Caki2 (cell line): ENCODE data around the gene RRAGC. TPM values are rescaled to one million over a fixed set of nuclear protein-coding genes. Genes with fewer than 3 reads are reported as not detected.

Experiments used
- DNase-seq: peaks from one replicate; pipeline ENCODE4 v3.0.0-alpha.2; 2015; ENCODE audit warnings: low read depth
- in situ Hi-C: cut with HindIII; loops from 2 replicates; pipeline ENCODE4 v1.10.0; 2016; ENCODE audit warnings: low sequenced_read_pairs, low pct_unique_long_range_greater_than_20kb, mixed read lengths
- total RNA-seq: library from RNA; depleted of rRNA; stranded (reverse); fragments of >200 nt; shearing (Covaris generic); gene quantifications from 2 replicates; pipeline ENCODE4 v1.2.3, GENCODE V29; 2014; ENCODE audit warnings: low replicate concordance; rRNA removed

Gene RRAGC, protein sequence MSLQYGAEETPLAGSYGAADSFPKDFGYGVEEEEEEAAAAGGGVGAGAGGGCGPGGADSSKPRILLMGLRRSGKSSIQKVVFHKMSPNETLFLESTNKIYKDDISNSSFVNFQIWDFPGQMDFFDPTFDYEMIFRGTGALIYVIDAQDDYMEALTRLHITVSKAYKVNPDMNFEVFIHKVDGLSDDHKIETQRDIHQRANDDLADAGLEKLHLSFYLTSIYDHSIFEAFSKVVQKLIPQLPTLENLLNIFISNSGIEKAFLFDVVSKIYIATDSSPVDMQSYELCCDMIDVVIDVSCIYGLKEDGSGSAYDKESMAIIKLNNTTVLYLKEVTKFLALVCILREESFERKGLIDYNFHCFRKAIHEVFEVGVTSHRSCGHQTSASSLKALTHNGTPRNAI
- total RNA-seq: 19.2 and 24.2 TPM in 2 replicates

DNA sequence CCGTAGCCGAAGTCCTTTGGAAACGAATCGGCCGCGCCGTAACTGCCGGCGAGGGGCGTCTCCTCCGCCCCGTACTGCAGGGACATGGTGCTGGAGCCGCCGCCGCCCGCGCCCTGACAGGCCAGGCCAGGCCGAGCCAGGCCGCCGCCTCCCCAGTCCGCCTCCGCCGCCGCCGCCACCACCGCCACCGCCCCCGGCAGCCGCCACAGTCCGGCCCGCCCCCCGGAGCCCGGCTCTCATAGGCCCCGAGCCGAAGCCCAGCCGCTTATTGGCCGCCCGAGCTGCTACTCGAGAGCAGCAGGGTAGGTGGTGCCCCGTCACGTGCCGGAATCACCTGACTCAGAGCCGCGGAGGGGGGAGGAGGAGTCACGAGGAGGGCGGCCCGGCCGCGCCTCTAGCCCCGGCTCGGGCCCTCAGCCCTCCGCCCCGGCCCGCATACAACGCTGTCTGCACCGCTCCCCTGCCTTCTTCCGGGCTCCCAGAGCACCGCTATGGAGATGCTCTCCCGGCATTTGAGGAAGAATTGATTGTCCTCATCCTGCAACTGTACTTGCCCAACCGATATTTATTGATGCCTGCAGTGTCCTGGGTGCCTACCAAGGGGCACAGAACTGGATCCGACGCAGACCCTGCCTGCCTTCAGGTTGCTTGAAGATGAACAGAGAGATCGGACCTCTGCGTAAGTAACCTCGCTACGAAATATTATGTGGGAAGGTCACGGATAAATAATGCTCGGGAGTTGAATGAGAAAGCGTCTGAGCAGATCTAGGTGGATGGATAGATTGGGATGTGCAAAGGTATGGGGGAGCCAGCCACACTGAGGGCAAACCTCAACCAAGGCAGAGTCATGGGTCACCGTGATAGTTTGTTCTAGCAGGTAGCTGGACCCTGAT is at the start of gene RRAGC:
Gene RRAGC (minus strand): TSS at position 212 of the 893 bp plus-strand sequence. CDS start 126 bp downstream, at position 86.
- in situ Hi-C loops: no loop called here
- DNase-seq: peak; percentile 94

DNA sequence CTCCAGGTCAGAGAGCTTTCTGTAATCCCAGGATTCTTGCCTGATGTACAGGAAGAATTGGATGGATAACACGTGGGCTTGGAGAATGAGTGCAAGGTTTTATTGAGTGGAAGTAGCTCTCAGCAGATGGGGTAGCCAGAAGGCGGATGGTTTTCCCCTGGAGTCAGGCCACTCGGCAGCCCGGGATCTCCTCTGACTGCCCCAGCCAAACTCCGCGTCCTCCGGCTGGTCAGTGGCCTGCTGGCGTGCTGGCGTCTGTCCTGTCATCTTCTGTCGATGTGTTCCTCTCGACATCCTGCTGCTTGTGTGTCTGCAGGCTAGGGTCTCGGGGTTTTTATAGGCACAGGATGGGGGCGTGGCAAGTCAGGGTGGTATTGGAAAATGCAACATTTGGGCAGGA is 49.2 kb upstream of the RRAGC start:
- DNase-seq: no peak
- in situ Hi-C loops: no loop called here

DNA sequence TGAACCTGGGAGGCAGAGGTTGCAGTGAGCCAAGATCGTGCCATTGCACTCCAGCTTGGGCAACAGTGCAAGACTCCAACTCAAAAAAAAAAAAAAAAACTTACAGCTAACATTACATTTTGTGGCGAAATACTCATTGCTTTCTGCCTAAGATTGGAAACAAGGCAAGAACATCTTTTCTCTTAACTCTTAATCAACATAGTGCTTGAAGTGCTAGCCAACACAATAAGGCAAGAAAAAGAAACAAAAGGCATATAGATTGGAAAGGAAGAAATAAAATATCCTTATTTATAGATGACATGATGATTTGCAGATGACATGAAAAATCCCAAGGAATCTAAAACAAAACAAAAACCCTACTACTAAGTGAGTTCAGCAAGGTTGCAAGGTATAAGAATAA is 46.4 kb upstream of the RRAGC start:
- in situ Hi-C loops: no loop called here
- no peak for DNase-seq

DNA sequence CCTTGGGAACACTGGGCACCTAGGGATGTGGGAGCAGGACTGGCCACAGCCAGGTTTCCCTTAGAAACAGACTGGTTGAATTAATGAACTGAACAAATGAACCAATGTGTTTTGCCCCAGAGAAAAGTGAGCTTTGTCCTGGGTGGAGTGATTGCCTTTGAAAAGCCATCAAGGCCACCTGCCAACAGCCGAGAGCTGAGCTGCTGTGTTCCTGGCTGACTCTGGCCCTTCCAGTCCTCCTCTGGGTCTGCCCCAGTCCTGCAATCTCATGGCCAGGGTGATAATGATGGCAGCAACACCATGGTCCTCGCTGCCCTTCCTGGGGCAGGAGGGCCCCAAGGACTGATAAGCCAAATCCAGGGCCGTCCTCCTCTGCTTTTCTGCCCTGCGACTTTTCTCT is 40.0 kb upstream of the RRAGC start:
- in situ Hi-C loops: no loop called here

DNA sequence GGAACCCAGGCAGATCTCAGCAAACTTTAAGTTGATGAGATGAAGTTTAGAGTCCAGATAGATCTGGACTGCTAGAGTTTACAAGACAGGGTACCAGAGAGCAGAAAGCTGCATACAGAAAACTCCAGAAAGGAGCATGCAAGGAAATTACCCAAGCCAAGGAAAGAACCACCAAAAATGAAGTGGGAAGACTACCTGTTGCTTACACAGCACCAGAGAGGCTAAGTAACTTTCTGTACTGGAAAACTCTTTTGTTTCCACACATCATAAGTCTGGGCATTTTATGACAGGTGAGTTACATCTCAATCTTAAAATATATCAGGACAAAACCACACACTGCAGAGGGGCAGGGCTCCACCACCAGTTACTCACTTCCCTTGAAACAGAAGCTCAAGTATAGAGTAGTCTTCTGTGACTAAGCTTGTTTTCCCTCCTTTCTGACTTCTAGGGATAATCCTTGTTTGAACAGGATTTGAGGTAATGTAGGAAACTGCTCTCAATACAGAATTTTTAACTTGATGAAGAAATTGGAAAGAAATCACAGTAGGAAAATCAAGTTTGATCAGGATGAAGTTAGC is 39.2 kb upstream of the RRAGC start:
- in situ Hi-C loops: no loop called here

More for the DNA sequence above, 40.0 kb upstream of the RRAGC start:
- no peak for DNase-seq

DNA sequence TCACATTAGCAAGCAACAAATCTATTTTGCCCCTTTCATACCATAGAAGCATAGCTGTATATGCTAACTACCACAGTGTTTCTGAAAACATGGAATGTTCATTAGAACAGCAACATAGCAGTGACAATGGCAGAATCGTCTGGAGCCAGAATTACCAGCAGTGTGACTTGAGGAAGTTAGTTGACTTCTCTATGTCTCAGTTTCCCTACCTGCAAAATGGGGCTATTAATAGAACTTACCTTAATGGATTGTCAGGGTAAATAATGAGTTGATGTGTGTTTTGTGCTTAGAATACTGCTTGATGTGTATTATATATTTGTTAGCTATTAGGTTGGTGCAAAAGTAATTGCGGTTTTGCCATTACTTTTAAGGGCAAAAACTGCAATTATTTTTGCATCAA is 36.6 kb upstream of the RRAGC start:
- in situ Hi-C loops: no loop called here

More for the DNA sequence above, 39.2 kb upstream of the RRAGC start:
- no peak for DNase-seq

DNA sequence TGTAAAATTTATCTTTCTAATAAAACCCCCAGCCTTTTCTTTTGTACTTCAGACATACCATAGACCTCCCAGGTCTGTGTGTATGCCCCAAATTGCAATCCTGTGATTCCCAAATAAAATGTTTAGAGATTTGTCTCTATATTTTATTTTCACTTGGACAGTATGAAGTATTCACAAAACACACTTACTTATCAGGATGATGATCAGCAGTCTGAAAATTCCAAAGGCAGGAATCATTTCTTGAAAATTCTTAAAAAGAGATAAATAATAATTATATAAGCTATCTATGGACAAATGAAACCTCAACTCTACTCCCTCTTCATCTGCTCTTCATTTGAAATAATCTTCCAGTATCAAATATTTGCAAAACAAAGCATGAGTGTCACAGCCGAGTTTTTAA is 33.4 kb upstream of the RRAGC start:
- DNase-seq: no peak
- in situ Hi-C loops: no loop called here

More for the DNA sequence above, 36.6 kb upstream of the RRAGC start:
- DNase-seq: no peak

DNA sequence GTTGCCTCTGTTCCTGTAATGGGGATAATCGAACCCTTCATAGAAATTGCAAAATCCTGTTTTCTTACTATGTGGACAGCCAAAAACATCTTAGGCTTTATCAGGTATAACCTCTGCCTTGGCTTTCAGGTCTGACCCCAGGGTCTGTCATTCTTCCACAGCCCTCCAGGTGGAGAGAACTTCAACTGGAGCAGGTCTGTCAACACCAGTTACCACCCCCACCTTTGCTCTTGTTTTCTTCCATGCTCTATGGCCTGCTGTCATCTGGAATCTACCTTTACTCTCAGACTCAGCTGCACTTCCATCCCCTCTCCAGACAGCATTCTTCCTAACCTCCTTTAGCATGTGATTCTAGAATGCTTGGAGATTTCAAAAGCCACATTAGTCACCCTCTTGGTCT is 32.2 kb upstream of the RRAGC start:
- no peak for DNase-seq
- in situ Hi-C loops: no loop called here

DNA sequence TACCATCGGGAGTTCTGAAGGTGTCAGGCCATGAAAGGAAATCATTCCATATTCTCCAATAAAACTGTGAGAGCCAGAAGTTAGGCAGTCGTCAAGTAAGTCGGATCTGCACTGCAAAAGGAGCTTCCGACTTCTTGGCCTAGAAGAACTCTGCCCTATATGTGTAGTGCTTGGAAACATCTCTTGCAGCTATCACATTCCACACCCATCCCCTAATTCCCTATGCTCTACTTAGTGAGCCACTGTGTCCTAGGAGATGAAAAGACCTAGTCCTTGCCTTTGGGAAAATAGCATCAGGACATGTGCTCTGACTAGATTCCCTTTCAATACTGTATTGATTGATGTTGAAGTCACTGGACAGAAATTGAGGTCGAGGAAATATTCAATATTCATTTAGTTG is 30.0 kb upstream of the RRAGC start:
- in situ Hi-C loops: no loop called here
- no peak for DNase-seq

DNA sequence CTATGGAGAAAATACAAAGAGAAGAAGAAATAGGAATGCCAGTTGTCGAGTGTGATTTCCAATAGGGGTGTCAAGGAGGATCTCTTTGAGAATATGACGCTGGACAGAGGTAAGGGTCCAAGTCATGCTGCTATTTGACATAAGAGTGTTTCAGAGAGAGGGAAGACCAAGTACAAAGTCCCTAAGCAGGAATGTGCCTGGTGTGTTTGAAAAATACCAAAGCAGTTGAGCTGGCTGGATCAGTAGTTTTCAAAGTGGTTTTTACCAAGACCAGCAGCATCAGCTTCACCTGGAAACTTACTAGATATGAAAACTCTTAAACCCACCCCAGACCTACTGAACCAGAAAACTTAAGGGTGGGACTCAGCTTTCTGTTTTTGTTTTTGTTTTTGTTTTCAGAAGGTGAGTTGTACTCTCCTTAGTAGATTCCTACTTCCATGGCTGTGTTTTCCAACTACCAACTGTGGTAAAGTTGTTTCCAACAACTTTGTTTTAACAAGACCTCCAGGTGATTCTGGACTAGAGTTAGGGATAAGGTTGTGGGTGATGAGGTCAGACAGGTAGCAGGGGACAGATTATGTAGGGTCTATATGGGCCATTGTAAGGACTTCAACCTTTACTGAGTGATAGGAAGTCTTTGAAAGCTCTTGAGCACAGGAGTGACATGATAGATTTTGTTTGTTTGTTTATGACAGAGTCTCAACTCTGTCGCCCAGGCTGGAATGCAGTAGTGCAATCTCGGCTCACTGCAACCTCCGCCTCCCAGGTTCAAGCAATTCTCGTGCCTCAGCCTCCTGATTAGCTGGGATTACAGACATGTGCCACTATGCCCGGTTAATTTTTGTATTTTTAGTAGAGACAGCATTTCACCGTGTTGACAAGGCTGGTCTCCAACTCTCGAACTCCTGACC is 29.1 kb upstream of the RRAGC start:
- in situ Hi-C loops: no loop called here

DNA sequence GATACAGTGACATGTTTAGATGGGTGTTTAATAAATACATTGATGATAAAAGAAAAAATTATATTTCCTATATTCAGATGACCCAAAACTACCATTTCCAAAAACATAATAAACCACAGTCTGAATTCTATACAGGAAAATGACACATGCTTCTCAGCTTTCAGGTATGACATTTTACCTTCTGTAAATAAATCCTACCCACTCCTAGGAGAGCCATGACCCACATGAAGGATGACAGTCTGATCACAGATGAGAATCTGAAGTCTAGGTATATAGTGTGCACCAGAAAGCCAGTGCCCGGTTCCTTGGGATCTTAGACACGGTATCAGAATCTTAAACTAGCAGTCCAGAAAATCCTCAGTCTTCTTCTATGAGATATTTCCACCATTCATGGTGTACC is 25.5 kb upstream of the RRAGC start:
- in situ Hi-C loops: no loop called here
- DNase-seq: no peak

More for the DNA sequence above, 29.1 kb upstream of the RRAGC start:
- DNase-seq: no peak

DNA sequence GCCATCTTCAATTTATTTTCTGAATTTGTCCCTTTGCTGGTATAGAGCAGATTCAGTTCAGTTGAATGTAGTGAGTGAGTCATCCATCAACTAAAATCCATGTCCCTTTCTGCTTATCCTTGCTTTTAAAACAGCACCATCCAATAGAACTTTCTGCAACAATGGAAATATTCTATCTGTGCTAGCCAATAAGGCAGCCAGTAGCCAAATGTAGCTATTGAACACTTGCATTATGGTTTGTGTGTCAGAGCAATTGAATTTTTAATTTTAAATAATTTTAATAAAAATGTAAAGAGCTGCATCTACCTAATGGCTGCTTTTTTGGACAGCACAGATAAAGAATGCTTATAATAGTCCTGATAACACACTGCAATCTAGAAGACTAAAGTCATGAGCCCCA is 21.9 kb upstream of the RRAGC start, which contains the start of gene GJA9:
Gene GJA9 (minus strand): TSS at position 101 of the 400 bp plus-strand sequence. CDS start 5,489 bp downstream, outside the sequence.
- in situ Hi-C loops: no loop called here
- DNase-seq: no peak

DNA sequence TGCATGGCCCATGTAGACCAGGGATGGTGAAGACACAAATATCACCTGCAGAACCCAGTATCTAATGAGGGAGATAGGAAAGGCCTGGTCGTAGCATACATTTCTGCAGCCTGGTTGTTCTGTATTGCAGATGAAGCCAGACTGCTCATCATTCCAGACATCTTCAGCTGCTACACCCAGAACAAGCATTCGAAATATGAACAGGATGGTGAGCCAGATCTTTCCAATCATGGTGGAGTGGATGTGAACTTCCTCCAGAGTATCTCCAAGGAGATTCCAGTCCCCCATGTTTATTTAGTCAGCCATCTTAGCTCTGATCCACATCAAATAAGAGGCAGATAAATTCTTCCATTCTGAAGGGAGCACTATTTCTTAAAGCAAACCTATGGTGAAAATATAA is 16.2 kb upstream of the RRAGC start:
- in situ Hi-C loops: no loop called here

DNA sequence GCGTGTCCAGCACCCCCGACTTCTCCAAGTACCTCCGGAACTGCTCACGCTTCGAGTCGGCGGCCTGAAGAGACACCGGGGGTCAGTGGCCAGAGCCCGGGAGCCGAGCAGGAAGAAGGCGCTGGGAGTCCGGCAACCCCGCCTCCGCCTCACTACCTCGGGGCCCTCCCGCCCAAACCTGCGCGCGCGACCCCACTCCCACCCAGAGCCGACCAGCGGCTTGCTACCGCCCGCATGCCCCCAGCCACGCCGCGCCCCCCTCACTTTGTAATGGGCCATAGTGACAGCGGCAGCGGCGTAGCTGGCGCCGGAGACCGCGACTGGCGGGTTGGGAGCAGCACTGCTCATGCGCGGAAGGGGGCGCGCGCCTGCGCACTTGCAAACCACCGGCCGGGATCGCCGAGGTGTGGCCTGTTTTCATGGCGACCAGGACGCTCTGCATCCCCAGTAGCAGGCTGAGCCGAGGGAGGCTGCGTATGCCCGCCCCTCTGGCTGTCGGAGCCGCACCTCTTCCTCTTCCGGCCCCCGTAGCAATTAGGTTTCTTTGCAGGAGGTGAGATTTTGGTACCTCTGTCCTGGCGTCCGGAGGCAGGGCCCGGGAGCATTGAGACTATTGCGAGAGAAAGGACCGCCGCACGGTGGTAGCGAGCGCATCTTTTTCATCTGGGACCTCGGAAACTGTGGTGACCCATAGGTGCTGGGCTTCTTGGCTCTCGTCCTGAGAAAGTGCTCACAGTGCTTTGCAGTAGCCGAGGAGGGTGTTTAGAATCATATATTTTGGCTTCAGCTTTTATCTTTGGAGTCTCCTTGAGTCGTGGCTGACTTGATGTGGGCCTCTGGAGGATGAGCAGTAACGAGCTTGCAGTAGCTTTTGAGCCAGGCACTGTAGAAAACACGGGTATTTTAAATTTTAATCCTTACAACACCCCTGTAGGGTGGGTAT is 13.7 kb upstream of the RRAGC start, which contains the start of gene MYCBP:
Gene MYCBP (minus strand): TSS at position 322 of the 943 bp plus-strand sequence. CDS start 43 bp downstream, at position 279.
- DNase-seq: peak; percentile 90

More for the DNA sequence above, 16.2 kb upstream of the RRAGC start:
- DNase-seq: no peak

DNA sequence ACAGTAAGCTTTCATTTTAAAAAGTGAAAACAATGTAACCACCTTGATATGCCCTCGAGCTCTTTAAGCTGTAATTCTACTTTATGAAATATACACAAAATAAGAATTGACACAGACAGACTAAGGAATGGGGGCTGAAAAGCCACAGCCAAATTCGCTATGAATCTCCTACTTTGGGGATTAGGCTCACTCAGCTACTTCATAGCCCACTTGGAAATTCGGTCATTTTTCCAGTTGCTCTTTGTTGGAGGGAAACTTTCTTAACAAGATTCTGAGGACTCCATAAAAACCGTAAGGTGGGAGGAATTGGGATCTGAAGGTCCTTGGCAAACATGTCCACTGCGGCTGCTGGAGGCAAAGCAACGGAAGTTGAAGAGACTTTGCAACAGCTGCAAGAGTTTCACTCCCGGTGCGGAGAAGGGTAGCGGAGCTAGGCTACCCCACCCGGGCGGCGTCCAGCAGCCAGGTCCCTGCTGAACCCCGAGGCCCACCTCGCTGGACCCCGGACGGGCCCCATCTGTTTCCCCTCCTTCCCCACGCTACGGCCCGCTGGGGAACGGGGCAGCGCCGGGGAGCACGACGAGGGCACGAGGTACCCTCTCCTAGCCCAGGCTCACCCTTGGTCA is 12.9 kb upstream of the RRAGC start:
- no peak for DNase-seq
- in situ Hi-C loops: no loop called here

More for the DNA sequence above, 13.7 kb upstream of the RRAGC start, which contains the start of gene MYCBP:
- in situ Hi-C loops: no loop called here

DNA sequence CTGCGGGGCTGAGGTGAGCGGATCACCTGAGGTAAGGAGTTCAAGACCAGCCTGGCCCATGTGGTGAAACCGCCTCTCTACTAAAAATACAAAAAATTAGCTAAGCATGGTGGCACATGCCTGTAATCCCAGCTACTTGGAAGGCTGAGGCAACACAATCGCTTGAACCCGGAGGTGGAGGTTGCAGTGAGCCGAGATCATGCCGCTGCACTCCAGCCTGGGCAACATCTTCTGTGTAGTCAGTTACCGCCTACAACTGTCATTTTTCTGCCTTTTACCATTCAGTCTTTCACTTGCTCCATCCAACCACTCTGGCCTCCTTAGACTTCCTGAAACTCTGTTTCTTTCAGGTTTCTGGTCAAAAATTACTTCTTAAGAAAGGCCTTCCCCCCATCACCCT is 11.4 kb upstream of the RRAGC start:
- in situ Hi-C loops: no loop called here
- DNase-seq: no peak
